NCI-H524 treated with DMSO at 0.1 percent for 48 hours (cell line): Measurements from ENCODE around the gene TTLL7.

ENCODE experiments used
- DNase-seq: peaks from one replicate; lab custom pipeline; 2025; lab: John Stamatoyannopoulos, UW

The TTLL7 gene

GRCh38 chr1:83882906-83883305 is 116.0 kb downstream of the TTLL7 start:
- no peak for DNase-seq

- no peak for DNase-seq
Observed at GRCh38 chr1:83872515-83872914, 126.4 kb downstream of the TTLL7 start.

- no peak for DNase-seq
Observed at GRCh38 chr1:83864991-83865390, 133.9 kb downstream of the TTLL7 start.

DNA sequence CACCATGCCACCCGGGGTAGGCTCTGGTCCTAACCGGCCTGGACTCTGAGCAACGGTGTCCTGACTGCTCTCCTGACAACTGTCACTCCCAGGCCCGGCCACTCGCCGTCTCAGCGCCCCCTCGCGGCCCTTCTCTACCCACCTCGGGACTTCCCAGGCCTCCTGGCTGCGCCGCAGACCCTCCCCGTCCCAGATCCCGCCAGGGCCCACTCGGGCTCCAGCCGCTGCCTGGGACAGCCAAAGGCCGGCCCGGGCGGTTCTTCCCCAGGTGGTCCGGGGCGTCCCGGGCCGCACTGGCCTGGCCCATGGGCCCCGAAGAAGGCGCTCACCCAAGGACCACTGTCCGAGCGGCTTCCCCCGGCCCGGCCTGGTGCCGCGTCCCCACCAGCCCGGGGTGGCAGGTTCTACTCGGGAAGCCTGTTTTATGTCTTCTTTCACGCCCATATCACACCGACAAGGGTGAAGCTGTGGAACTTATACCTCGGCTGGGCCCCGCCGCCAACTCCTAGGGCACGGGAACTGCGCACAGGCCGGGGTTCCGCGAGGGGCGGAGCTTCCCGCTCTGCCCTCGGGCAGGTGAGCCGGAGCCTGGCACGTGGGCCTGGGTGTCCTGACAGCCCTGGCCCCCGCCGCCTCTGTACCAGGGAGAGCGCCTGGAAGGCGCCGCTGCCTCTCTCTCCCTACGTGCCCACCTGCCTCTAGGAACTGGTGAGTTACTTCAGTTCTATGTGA is 138.3 kb downstream of the TTLL7 start:
- DNase-seq, result no peak

GRCh38 chr1:83857716-83858115 is 141.2 kb downstream of the TTLL7 start:
- no peak for DNase-seq

- DNase-seq, result peak; percentile 31
Observed at GRCh38 chr1:83857103-83857502, 141.8 kb downstream of the TTLL7 start.

- no peak for DNase-seq
Observed at GRCh38 chr1:83856381-83856780, 142.6 kb downstream of the TTLL7 start.

DNA sequence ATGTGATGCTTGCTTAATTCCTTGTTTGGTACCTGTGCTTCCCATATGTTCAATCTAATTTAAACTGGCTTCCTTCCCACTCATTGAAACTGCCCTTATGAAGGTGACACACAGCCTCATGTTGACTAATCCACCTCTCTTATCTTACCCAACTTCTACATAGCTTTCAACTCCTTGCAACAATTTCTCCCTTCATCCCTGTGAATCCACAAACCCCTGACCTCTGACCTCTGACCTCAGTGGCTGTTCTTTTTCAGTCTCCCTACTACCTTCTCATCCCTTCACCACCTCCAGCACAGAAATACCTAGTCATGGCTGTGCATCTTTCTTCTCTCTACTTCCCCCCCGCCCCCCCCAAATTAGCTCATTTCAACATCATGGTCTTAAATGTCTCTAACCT is 144.5 kb downstream of the TTLL7 start:
- no peak for DNase-seq

DNA sequence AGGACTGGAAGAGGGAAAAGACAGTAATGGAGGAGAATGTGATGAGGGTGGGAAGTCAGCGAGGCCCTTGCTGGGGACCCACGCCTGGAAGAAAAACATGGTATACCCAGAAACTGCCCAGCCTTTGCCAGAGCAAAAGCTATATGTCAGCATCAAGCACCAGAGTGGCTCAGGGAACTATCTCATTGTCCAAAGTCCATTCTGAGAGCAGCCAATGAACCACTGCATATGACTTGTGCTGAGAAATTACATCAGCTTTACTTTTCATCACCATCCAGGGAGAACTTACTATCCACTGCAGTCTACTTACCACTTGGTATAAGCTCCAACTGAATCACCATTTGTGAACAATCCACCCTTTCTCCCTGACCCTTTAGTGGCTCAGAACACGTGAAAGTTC is 148.1 kb downstream of the TTLL7 start:
- no peak for DNase-seq

- DNase-seq, result peak; percentile 14
Observed at GRCh38 chr1:83849191-83850061, 149.5 kb downstream of the TTLL7 start.

DNA sequence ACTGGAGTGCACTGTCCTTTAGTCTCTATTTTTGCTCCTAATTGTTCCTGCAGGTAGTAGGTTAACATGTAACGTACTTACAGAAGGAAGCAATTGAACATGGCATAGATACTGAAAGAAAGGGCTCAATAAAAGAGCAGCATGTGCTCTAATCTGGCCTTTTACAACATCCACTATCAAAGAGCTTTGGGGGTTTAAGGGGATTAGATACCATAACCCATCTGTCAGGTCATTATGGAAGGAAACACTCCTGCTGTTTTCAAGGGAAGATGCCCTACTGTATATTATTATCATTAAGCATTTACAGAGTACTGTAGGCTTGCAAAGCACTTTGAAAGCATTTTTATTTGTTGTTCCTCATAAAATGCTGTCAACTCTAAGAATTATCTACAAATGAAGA is 152.8 kb downstream of the TTLL7 start:
- DNase-seq, result peak; percentile 95

DNA sequence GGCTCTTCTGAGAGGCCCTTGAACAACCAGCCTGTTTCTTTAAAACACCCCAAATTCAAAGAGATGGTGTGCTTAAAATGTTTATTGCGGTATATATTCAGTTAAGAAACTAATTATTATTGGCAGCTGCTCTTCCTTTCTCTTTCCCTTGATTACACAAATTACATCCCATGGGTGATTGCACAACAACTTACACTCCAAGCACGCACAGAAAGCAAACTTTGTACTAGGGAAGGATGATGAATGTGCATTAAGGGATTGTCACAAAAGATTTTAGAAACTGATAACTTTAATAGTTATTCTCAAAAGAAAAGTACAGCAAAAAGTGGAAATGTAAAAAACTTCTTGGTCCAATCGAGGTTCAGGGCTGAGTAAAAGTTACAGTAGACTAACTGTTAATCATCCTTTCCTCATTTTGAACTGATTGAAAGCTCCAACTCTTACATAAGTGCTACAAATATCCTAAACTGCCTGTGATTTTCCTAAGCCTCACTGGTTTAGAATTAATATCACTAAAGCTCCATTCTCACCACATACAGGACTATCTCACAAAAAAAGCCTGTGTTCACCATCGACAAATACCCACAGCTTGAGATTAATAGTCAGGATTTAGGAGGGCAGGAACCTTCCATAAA is 153.4 kb downstream of the TTLL7 start:
- no peak for DNase-seq

- no peak for DNase-seq
Observed at GRCh38 chr1:83844546-83844945, 154.4 kb downstream of the TTLL7 start.

DNA sequence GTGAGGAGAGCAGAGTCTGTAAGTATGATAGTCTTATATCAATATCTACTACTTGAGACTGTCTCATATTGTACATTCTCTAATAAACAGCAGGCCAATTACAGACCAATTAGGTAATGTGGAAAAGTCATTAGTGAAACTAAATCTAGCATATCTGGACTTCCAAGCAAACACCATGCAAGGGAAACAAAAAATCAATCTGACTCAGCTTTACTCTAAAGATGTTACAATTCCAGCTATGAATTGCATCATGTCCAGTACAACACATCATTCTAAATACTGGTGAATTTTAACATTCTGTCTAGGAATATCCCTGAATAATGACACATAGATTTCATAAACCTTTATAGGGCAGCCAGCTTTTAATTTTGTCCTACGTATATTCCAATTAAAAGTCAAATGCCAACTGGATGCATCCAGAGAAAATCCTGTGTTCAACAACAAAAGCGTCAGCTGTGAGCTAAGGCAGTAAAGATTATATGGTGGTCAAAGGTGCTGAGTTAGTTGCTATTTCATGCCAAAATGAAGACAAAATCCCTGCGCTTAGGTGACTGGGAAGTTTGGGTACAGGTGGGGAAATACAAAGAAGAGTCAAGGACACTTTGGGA is 159.3 kb downstream of the TTLL7 start:
- no peak for DNase-seq

DNA sequence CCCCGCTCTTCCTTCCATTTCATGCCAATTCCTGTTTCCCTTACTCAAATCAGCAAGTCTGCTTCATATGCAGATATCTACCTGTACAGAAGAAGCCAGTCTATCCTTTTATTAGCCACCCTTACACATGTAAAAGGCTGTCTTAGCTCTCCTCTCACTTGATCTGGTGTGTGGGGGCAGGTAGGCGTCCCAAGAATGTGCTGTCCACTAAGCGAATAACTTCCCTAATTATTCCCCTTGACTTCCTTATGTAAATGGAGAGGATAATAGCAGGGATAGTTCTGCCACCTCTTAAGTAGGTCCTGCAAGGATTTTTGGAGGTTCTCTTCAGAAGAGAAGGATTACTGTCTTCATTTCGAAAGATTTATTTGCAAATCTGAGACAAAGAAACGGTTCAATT is 160.4 kb downstream of the TTLL7 start:
- no peak for DNase-seq

- no peak for DNase-seq
Observed at GRCh38 chr1:83836543-83836942, 162.4 kb downstream of the TTLL7 start.

- DNase-seq, result no peak
Observed at GRCh38 chr1:83834621-83835264, 164.2 kb downstream of the TTLL7 start.

DNA sequence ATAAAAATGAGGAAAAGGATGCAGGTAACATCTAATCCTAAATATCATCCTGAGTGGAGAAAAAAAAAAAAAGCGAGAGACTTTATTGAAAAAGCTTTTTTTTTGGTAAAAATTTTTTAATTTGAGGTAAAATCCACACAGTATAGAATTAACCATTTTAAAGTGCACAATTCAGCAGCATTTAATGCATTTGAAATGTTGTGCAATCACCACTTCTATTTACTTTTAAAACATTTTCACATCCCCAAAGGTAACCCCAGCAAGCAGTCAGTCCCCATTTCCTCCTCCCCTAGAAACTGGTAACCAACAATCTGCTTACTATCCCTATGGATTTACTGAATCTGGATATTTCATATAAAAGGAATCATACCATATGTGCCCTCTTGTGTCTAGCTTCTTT is 166.7 kb downstream of the TTLL7 start:
- DNase-seq, result no peak

- DNase-seq, result peak; percentile 49
Observed at GRCh38 chr1:83829106-83829505, 169.8 kb downstream of the TTLL7 start.

DNA sequence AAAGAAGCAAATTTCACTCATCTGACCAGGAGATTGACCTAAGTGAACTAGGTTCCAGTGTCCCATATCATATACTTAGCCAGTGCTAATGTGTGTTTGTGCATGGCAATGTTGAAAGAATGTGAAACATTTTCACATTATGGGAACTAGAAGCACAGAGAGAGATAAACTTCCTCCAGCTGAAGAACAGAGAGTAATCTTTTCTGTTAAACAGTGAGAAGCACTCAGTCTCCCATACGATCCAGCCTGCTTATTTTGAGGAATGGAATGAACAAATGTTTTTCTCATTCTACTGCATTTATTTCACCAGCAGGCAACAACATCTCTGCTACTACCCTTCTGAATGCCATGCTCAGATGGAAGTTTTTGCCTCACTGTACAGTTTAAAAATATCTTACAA is 170.5 kb downstream of the TTLL7 start:
- no peak for DNase-seq

DNA sequence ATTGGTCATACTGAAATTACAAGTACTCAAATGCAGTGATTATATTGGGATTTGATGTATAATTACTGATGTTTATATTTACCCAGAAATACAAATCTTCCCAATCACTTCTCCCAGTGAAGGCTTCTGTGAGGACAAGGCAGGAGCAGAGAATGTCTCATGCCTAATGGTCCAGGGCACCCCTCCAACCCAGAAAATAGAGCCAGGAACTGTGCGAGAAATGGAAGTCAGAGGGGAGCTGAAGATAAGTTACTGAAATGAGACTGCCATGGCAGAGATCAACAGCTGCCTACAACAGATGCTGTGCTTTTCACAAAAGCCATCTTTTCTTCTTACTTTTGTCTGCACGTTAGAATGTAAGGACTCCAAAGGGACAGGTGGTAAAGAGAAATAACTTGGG is 171.2 kb downstream of the TTLL7 start:
- DNase-seq, result peak; percentile 48

GRCh38 chr1:83822208-83822607 is 176.7 kb downstream of the TTLL7 start:
- DNase-seq, result no peak
